H1 (cell line): ENCODE results near the gene TPSD1. TPM values are rescaled to one million over a fixed set of nuclear protein-coding genes. Genes with fewer than 3 reads are reported as not detected.

Experiments used
- CTCF ChIA-PET: fragments of 300-600 bp; sonication (Branson Sonifier 250); formaldehyde crosslinking; loops from one replicate; lab custom pipeline; 2021; ENCODE audit not compliant: partially characterized antibody; lab: Charles Lee
- POLR2A ChIA-PET: fragments of 300-600 bp; sonication (Branson Sonifier 250); formaldehyde crosslinking; loops from one replicate; lab custom pipeline; 2021; ENCODE audit warnings: inconsistent platforms; ENCODE audit not compliant: partially characterized antibody; lab: Charles Lee
- DNase-seq, 2 experiments: peaks; one replicate each; pipeline versions ENCODE4 v3.0.0 to v3.0.0-alpha.2; 2010 to 2022; ENCODE audit warnings: low spot score in 2 of 2, low read depth in 1 of 2, mixed read lengths in 1 of 2
- FAIRE-seq: peaks from 2 replicates; lab custom pipeline; 2011; peaks lifted over from hg19 to GRCh38; lab: Jason Lieb, UNC
- H2AFZ ChIP-seq: 2 replicates; pipeline ENCODE4 v1.8.1; 2012; ENCODE audit warnings: low read length, inconsistent platforms
- H2AK5ac ChIP-seq: 2 replicates; pipeline ENCODE4 v1.6.1; 2013; ENCODE audit warnings: low read depth, low read length
- H2BK120ac ChIP-seq: replicated peaks from 2 replicates; pipeline ENCODE3; 2013; ENCODE audit warnings: low read depth, low read length, inconsistent platforms
- H2BK12ac ChIP-seq: 2 replicates; pipeline ENCODE4 v1.6.1; 2013; ENCODE audit warnings: low read depth, low read length
- H2BK15ac ChIP-seq: 2 replicates; pipeline ENCODE4 v1.6.1; 2013; ENCODE audit warnings: low read length
- H2BK20ac ChIP-seq: 2 replicates; pipeline ENCODE4 v1.6.1; 2013; ENCODE audit warnings: low read length
- H2BK5ac ChIP-seq: 2 replicates; pipeline ENCODE4 v1.6.1; 2013; ENCODE audit warnings: low read depth, low read length
- H3K14ac ChIP-seq: 2 replicates; pipeline ENCODE4 v1.6.1; 2013; ENCODE audit warnings: inconsistent platforms; ENCODE audit not compliant: insufficient read length
- H3K18ac ChIP-seq: 2 replicates; pipeline ENCODE4 v1.6.1; 2013; ENCODE audit warnings: low read length; ENCODE audit errors: extremely low read depth
- H3K23ac ChIP-seq: 2 replicates; pipeline ENCODE4 v1.6.1; 2013; ENCODE audit warnings: inconsistent platforms; ENCODE audit not compliant: insufficient read length
- H3K23me2 ChIP-seq: 2 replicates; pipeline ENCODE4 v1.6.1; 2013; ENCODE audit warnings: low read depth, low read length
- H3K27ac ChIP-seq: 2 replicates; pipeline ENCODE4 v1.6.1; 2011; ENCODE audit warnings: low read depth, low read length, inconsistent platforms
- H3K27me3 ChIP-seq, 4 experiments: replicated peaks in 1 of 4; 1 replicate in 1 of 4; 2 replicates in 3 of 4; pipeline versions ENCODE4 v1.6.1 to v1.8.1; 2011 to 2013; ENCODE audit warnings: low read length in 3 of 4, mild to moderate bottlenecking in 3 of 4, inconsistent platforms in 2 of 4, mixed read lengths in 2 of 4, moderate library complexity in 1 of 4; ENCODE audit not compliant: control insufficient read depth in 3 of 4, insufficient read depth in 3 of 4; ENCODE audit errors: extremely low read depth in 1 of 4
- H3K36me3 ChIP-seq, 4 experiments: 2 replicates each; pipeline versions ENCODE4 v1.6.1 to v1.8.1; 2011 to 2013; ENCODE audit warnings: mild to moderate bottlenecking in 4 of 4, low read length in 3 of 4, moderate library complexity in 2 of 4, control low read depth in 1 of 4, inconsistent platforms in 1 of 4; ENCODE audit not compliant: insufficient read depth in 4 of 4, control insufficient read depth in 2 of 4
- H3K4ac ChIP-seq: replicated peaks from 2 replicates; pipeline ENCODE3; 2013; ENCODE audit warnings: low read length, low read depth, mixed read lengths, inconsistent platforms; ENCODE audit not compliant: insufficient read length
- H3K4me1 ChIP-seq, 4 experiments: replicated peaks in 1 of 4; 1 replicate in 1 of 4; 2 replicates in 3 of 4; pipeline versions ENCODE4 v1.6.1 to v1.8.1; 2011 to 2013; ENCODE audit warnings: low read length in 3 of 4, inconsistent platforms in 2 of 4, mixed read lengths in 1 of 4; ENCODE audit not compliant: insufficient read depth in 4 of 4, control insufficient read depth in 3 of 4
- H3K4me2 ChIP-seq, 2 experiments: 2 replicates each; pipeline versions ENCODE4 v1.6.1 to v1.8.1; 2011 to 2013; ENCODE audit warnings: low read depth in 2 of 2, low read length in 2 of 2, control low read depth in 1 of 2, inconsistent platforms in 1 of 2, mild to moderate bottlenecking in 1 of 2; ENCODE audit not compliant: insufficient read depth in 1 of 2
- H3K4me3 ChIP-seq, 4 experiments: fragments of 200-600, 300-600 bp in 1 of 4; sonication (generic), shearing (Covaris generic), sonication (Bioruptor Twin) in 1 of 4; 2 replicates each; pipeline versions ENCODE4 v1.5.1 to v1.8.1; 2011 to 2016; ENCODE audit warnings: low read length in 4 of 4, low read depth in 3 of 4, control low read depth in 2 of 4, inconsistent platforms in 2 of 4, mild to moderate bottlenecking in 2 of 4, mixed read lengths in 1 of 4, moderate library complexity in 1 of 4; ENCODE audit not compliant: insufficient read depth in 2 of 4; ENCODE audit errors: extremely low read depth in 1 of 4
- H3K56ac ChIP-seq: replicated peaks from 2 replicates; pipeline ENCODE3; 2013; ENCODE audit warnings: low read depth, mild to moderate bottlenecking, mixed read lengths, low read length, inconsistent platforms; ENCODE audit not compliant: insufficient read length
- H3K79me1 ChIP-seq: 2 replicates; pipeline ENCODE4 v1.6.1; 2013; ENCODE audit warnings: low read depth, low read length, control low read depth
- H3K79me2 ChIP-seq, 2 experiments: 2 replicates each; pipeline versions ENCODE4 v1.6.1 to v1.8.1; 2012 to 2013; ENCODE audit warnings: low read length in 2 of 2, mild to moderate bottlenecking in 2 of 2, inconsistent platforms in 1 of 2; ENCODE audit not compliant: insufficient read depth in 2 of 2, control insufficient read depth in 1 of 2
- H3K9ac ChIP-seq, 4 experiments: replicated peaks in 1 of 4; 1 replicate in 1 of 4; 2 replicates in 3 of 4; pipeline versions ENCODE4 v1.6.1 to v1.8.1; 2011 to 2013; ENCODE audit warnings: low read depth in 3 of 4, low read length in 3 of 4, control low read depth in 2 of 4, mild to moderate bottlenecking in 2 of 4, moderate library complexity in 2 of 4, inconsistent platforms in 1 of 4; ENCODE audit errors: extremely low read depth in 1 of 4
- H3K9me3 ChIP-seq, 2 experiments: 2 replicates each; pipeline versions ENCODE4 v1.6.1 to v1.8.1; 2012 to 2013; ENCODE audit warnings: mild to moderate bottlenecking in 2 of 2, moderate library complexity in 2 of 2, control low read depth in 1 of 2, inconsistent platforms in 1 of 2, low read depth in 1 of 2, low read length in 1 of 2, mixed read lengths in 1 of 2; ENCODE audit not compliant: insufficient read depth in 2 of 2
- H4K20me1 ChIP-seq, 2 experiments: replicated peaks in 1 of 2; 2 replicates each; pipeline versions ENCODE3 to v1.8.1; 2011 to 2013; ENCODE audit warnings: inconsistent platforms in 2 of 2, low read length in 2 of 2, mild to moderate bottlenecking in 1 of 2; ENCODE audit not compliant: insufficient read depth in 2 of 2, control insufficient read depth in 1 of 2
- H4K5ac ChIP-seq: 2 replicates; pipeline ENCODE4 v1.6.1; 2013; ENCODE audit warnings: low read length, low read depth, mixed read lengths, inconsistent platforms; ENCODE audit not compliant: insufficient read length
- H4K8ac ChIP-seq: 2 replicates; pipeline ENCODE4 v1.8.0; 2013; ENCODE audit warnings: mild to moderate bottlenecking, moderate library complexity, low read length, inconsistent platforms; ENCODE audit not compliant: insufficient read depth; ENCODE audit errors: extremely low read depth
- H4K91ac ChIP-seq: replicated peaks from 2 replicates; pipeline ENCODE3; 2013; ENCODE audit warnings: low read length, mixed read lengths, inconsistent platforms; ENCODE audit not compliant: insufficient read length
- BACH1 ChIP-seq: IDR thresholded peaks from 2 replicates; pipeline ENCODE4 v1.6.1; 2012; ENCODE audit warnings: low read length, improper control_type of control experiment
- BRCA1 ChIP-seq: IDR thresholded peaks from 2 replicates; pipeline ENCODE4 v1.6.1; 2012; ENCODE audit warnings: low read depth, low read length, improper control_type of control experiment
- CEBPB ChIP-seq: IDR thresholded peaks from 2 replicates; pipeline ENCODE4 v1.6.1; 2012; ENCODE audit warnings: low read depth, low read length
- HDAC2 ChIP-seq, 2 experiments: fragments of 300-600 bp in 1 of 2; sonication (generic) in 1 of 2; IDR thresholded peaks; 2 replicates each; pipeline ENCODE4 v1.6.1; 2011 to 2012; ENCODE audit warnings: low read depth in 2 of 2, low read length in 2 of 2, mild to moderate bottlenecking in 2 of 2, moderate library complexity in 2 of 2, borderline replicate concordance in 1 of 2, inconsistent platforms in 1 of 2
- KDM1A ChIP-seq: fragments of 200-600, 300-600 bp; sonication (generic); IDR thresholded peaks from 2 replicates; pipeline ENCODE4 v1.7.1; 2016; ENCODE audit warnings: mild to moderate bottlenecking, low read length, borderline replicate concordance
- KDM5A ChIP-seq: fragments of 200-600 bp; IDR thresholded peaks from 2 replicates; pipeline ENCODE4 v1.7.1; 2012; ENCODE audit warnings: mild to moderate bottlenecking, low read length, inconsistent platforms, mixed read lengths
- NANOG ChIP-seq: IDR thresholded peaks from 2 replicates; pipeline ENCODE4 v1.6.1; 2011; ENCODE audit warnings: low read length, low read depth, mild to moderate bottlenecking, inconsistent platforms; ENCODE audit not compliant: insufficient read depth, poor library complexity, severe bottlenecking
- PHF8 ChIP-seq: fragments of 200-600 bp; sonication (generic); conservative IDR thresholded peaks from 2 replicates; pipeline ENCODE4 v1.7.1; 2012; ENCODE audit warnings: low read depth, mild to moderate bottlenecking, inconsistent platforms, low read length, moderate library complexity
- POLR2A ChIP-seq, 2 experiments: IDR thresholded peaks; 1 replicate in 1 of 2; 2 replicates in 1 of 2; pipeline ENCODE4 v1.6.1; 2011; ENCODE audit warnings: low read depth in 2 of 2, low read length in 2 of 2, mild to moderate bottlenecking in 2 of 2; ENCODE audit errors: control extremely low read depth in 1 of 2
- SAP30 ChIP-seq: fragments of 300-600 bp; sonication (generic); IDR thresholded peaks from 2 replicates; pipeline ENCODE4 v1.7.1; 2012; ENCODE audit warnings: low read length, moderate library complexity, mild to moderate bottlenecking, inconsistent platforms; ENCODE audit not compliant: insufficient read depth, insufficient replicate concordance
- SP1 ChIP-seq: IDR thresholded peaks from 2 replicates; pipeline ENCODE4 v1.6.1; 2011; ENCODE audit warnings: low read depth, low read length
- SP2 ChIP-seq: IDR thresholded peaks from 2 replicates; pipeline ENCODE4 v1.6.1; 2012; ENCODE audit warnings: mild to moderate bottlenecking, low read length, inconsistent platforms
- SUZ12 ChIP-seq: fragments of 200-600 bp; sonication (generic); IDR thresholded peaks from 2 replicates; pipeline ENCODE4 v1.6.1; 2012; ENCODE audit warnings: mild to moderate bottlenecking, inconsistent platforms, low read length, moderate library complexity, mixed read lengths
- WGBS, 2 experiments: shearing (Covaris generic) in 1 of 2; methylation state at CpG; one replicate each; pipeline versions ENCODE4 v1.1.6 to v1.1.7; 2013 to 2015; ENCODE audit warnings: low lambda C conversion rate in 2 of 2, mixed read lengths in 2 of 2, inconsistent platforms in 1 of 2, low coverage in 1 of 2, missing lambda C conversion rate in 1 of 2; ENCODE audit not compliant: insufficient replicate concordance in 2 of 2, insufficient coverage in 1 of 2, insufficient read length in 1 of 2; ENCODE audit errors: extremely low coverage in 1 of 2, missing lambda C conversion rate in 1 of 2; 5-methylcytosine and 5-hydroxymethylcytosine counted together
- polyA plus RNA-seq, 7 experiments: library from polyadenylated mRNA; depleted of rRNA in 3 of 7; stranded (reverse) in 5 of 7; unstranded in 2 of 7; fragments of >200 nt in 5 of 7; fragments of 200-250 nt in 2 of 7; gene quantifications; 1 replicate in 5 of 7; 2 replicates in 1 of 7; 4 replicates in 1 of 7; pipeline versions ENCODE4 v1.2.1 to v1.2.3, GENCODE V29; 2011 to 2013; ENCODE audit warnings: missing spikeins in 2 of 7, mixed read lengths in 2 of 7
- total RNA-seq: library from RNA; stranded (reverse); fragmentation: NEBNext Ultra II Directional; extraction: Animal tissue kit (Norgen Biotek cat#: 25700); gene quantifications from 2 replicates; pipeline ENCODE4 v1.2.1, GENCODE V29; 2021

TPSD1 gene
- total and polyA plus RNA-seq, 2 of the 8 experiments (the other 6 are each of a cell fraction or from before 2014, with no cell fraction given) = 0.26 TPM; not detected in 1

DNA sequence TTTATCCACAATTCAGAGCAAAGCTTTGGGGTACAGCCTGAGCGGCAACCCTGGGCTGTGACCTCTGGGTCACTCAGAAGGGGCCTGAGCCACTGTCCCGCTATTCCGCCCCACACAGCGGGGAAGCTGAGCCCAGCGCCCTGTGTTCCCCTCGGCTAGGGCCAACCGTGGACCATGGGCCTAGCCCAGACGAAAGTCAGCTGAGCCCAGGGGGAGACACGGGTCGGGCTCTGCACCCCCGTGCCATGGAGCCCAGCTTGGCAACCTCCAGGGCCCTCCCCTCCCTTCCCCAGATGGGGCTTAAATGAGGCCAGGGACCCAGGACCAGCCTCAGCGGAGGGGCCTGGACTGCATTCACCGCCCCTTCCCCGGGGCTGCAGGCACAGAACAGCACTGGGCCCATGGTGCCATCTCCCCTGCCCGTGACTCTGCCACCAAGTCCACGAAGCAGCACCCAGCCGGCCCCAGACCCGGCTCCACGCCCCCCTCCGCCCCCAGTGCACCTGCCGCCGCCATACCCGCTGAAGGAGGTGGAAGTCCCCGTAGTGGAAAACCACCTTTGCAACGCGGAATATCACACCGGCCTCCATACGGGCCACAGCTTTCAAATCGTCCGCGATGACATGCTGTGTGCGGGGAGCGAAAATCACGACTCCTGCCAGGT, 1.8 kb downstream of the TPSD1 start:
- Histone ChIP-seq H3K79me2 (no peaks in the 10 kb centered on the region), H3K4ac (no peak overlapping the region)
- TF ChIP-seq HDAC2 (IDR thresholded peaks at IDR 0.05; ENCODE audit: borderline replicate concordance in 1 of 2, low read depth in 2 of 2, low read length in 2 of 2) = no peak
- TF ChIP-seq SP2 = no peak
- TF ChIP-seq SAP30 = no peak
- TF ChIP-seq SUZ12 = no peak
- TF ChIP-seq BRCA1 = no peak
- no peak for TF ChIP-seq KDM1A
- no peak for TF ChIP-seq NANOG
- TF ChIP-seq PHF8 = no peak
- TF ChIP-seq CEBPB = no peak
- no peak for TF ChIP-seq POLR2A (IDR thresholded peaks at IDR 0.05; ENCODE audit: control extremely low read depth in 1 of 2, low read depth in 2 of 2, low read length in 2 of 2)
- no peak for TF ChIP-seq SP1
- no peak for TF ChIP-seq BACH1
- TF ChIP-seq KDM5A = no peak

More for the DNA sequence above, 1.8 kb downstream of the TPSD1 start:
- POLR2A ChIA-PET = interaction anchor here (0.8 kb wide), 1 partner anchor 19 kb away, joined by 3 read pairs; no protein-coding TSS in a partner anchor
- Histone ChIP-seq H3K4me2 (no peak overlapping the region), H3K4me1 (peaks cover 0 to 11% (median 8%) of the 10 kb centered on the region in 4 experiments; a peak in 6 of 7 replicates), H3K18ac (no peak overlapping the region), H4K20me1 (no peaks in the 10 kb centered on the region), H4K91ac (no peak overlapping the region), H3K79me1 (no peaks in the 10 kb centered on the region), H3K23ac (no peak overlapping the region), H4K5ac (no peak overlapping the region), H2AK5ac (no peak overlapping the region), H2BK5ac (no peak overlapping the region), H4K8ac (no peak overlapping the region; the same call in 1 of the 2 replicates), H2BK15ac (no peak overlapping the region; the same call in 1 of the 2 replicates), H3K23me2 (no peaks in the 10 kb centered on the region), H3K14ac (no peak overlapping the region), H3K9me3 (no peaks in the 10 kb centered on the region), H2BK120ac (no peak overlapping the region), H3K27me3 (peaks cover 0 to 28% (median 12%) of the 10 kb centered on the region in 4 experiments; a peak in 5 of 7 replicates), H3K27ac (no peak overlapping the region), H2AFZ (no peak overlapping the region), H3K9ac (no peak overlapping the region), H3K56ac (no peak overlapping the region), H2BK12ac (no peak overlapping the region; the same call in 1 of the 2 replicates), H3K36me3 (no peaks in the 10 kb centered on the region), H2BK20ac (no peak overlapping the region), H3K4me3 (no peak overlapping the region)
- 91% methylated on average over 24 of the region's 34 CpGs; no CpG with 5 or more reads in 1 of the 2 experiments for WGBS, 2 experiments
- FAIRE-seq (no peak), DNase-seq (no peak)
- CTCF ChIA-PET = interaction anchor here (0.6 to 1.5 kb wide), 2 partner anchors 29 to 62 kb away, joined by 3 read pairs; no protein-coding TSS in a partner anchor
